SJCRH30 (cell line): ENCODE measurements around the gene MMP26. TPM values are rescaled to one million over a fixed set of nuclear protein-coding genes. Genes with fewer than 3 reads are reported as not detected.
"Not testable (repeated sequence)": the region's sequence is repeated elsewhere in the genome, so short reads cannot be mapped to it uniquely, and the experiment has no call there.

Experiments used
- DNase-seq, 2 experiments: peaks; one replicate each; pipeline ENCODE4 v3.0.0-alpha.2; 2015 to 2020
- H3K27ac ChIP-seq: fragments of 250-450 bp; sonication (Bioruptor Pico); 2 replicates; pipeline ENCODE4 v1.5.1; 2020; ENCODE audit warnings: mild to moderate bottlenecking, moderate library complexity
- H3K27me3 ChIP-seq: fragments of 250-450 bp; sonication (Bioruptor Pico); 2 replicates; pipeline ENCODE4 v1.5.1; 2020; ENCODE audit warnings: mild to moderate bottlenecking, moderate library complexity
- H3K36me3 ChIP-seq: fragments of 250-450 bp; sonication (Bioruptor Pico); 2 replicates; pipeline ENCODE4 v1.5.1; 2020; ENCODE audit warnings: mild to moderate bottlenecking, moderate library complexity
- H3K4me1 ChIP-seq: fragments of 250-450 bp; sonication (Bioruptor Pico); 2 replicates; pipeline ENCODE4 v1.5.1; 2020; ENCODE audit warnings: mild to moderate bottlenecking, moderate library complexity
- H3K4me3 ChIP-seq: fragments of 250-450 bp; sonication (Bioruptor Pico); 2 replicates; pipeline ENCODE4 v1.5.1; 2020; ENCODE audit warnings: mild to moderate bottlenecking, moderate library complexity
- H3K9me3 ChIP-seq: fragments of 250-450 bp; sonication (Bioruptor Pico); replicated peaks from 2 replicates; pipeline ENCODE4 v1.5.1; 2020; ENCODE audit warnings: mild to moderate bottlenecking, moderate library complexity
- total RNA-seq: library from RNA; depleted of rRNA; stranded (reverse); fragments of >200 nt; shearing (Covaris generic); gene quantifications from 2 replicates; pipeline ENCODE4 v1.2.3, GENCODE V29; 2014; rRNA removed

The MMP26 gene
- total RNA-seq, 1 experiment from 2014 or later, result not detected

DNA sequence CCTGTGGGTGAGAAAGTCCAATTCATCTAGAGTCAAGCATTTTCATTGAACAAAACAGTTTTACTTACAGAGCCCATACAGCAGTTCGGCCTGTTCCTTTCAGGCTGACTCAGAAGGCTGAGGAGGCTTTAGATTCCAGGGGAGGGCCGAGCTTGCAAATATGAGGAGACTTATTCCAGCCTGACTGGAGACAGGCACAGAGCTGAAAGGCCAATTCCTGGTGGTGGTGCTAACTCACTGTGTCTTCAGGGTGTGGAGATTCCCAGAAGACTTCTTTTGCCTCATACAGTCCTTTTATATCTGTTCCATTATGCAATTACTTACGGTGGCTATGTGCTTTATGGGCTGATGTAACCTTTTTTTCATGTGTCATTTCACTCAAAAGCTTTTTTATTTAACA lies 7.0 kb upstream of the MMP26 start, which contains the start of gene OR51E2:
Gene OR51E2, minus strand, starts transcription at position 269 of the 400 bp plus-strand sequence. CDS start 15,142 bp downstream, outside the sequence.
- H3K4me3 ChIP-seq, result no peak within 1 kb of the TSS
- H3K4me1 ChIP-seq, result peaks cover 8% of the 10 kb centered on the region; the same call in 1 of the 2 replicates
- no peaks in the 10 kb centered on the region for H3K36me3 ChIP-seq
- no peaks in the 10 kb centered on the region for H3K9me3 ChIP-seq
- no peak within 1 kb of the TSS for H3K27ac ChIP-seq
- no peaks in the 10 kb centered on the region for H3K27me3 ChIP-seq
- no peak for DNase-seq

DNA sequence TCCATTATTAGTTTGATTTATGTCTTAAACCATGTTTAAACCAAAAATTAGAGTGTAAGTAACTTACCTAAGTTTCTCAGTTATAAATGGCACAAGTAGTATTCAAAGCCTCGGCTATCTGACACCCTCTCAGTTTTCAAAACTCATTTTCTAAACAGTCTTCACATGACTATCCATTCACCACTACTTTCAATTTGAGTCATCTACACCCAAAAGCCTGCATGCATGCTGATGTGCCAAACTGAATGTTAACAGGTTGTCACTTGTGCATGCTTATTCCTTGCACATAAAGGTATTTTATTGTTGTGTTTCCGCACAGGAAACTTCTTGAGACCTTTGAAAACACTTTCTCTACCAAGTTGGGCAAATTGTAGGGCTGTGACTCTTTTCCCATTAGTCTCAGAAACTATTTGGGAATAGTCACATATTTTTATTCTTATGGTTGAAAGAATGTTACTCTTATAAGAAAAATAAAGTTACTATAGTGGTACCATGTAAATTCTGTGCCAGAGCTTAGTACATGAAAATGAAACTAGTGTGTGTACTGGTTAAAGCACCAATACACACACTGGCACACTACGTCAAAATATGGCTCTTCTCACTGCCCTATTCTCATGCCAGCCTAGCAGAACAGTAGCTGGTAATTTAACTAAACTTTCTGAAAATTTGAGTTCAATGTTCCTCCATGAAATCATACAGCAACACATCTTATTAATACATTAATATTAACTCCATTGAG lies 4.7 kb upstream of the MMP26 start:
- Histone ChIP-seq H3K27me3 (no peaks in the 10 kb centered on the region), H3K27ac (no peak overlapping the region), H3K4me1 (peaks cover 26% of the 10 kb centered on the region), H3K4me3 (no peak overlapping the region), H3K9me3 (no peaks in the 10 kb centered on the region), H3K36me3 (no peaks in the 10 kb centered on the region)
- DNase-seq, result no peak

DNA sequence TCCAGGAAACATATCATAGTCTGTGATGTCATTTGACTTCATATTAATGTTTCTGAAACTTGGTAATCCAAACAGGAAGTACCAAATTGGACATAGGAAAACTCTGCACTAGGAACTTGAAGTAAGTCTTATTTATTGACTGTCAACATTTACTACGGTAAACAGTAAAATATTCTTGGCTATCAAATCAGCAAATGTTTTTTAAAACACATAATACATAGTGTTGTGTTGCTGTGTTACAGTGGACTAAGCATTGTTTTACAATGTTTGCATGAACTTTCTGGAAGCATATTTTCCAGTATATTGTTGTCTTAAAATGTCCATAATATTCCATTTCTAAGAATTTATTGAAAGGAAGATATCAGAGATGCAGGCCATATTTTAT lies 4.2 kb upstream of the MMP26 start:
- Histone ChIP-seq H3K27me3 (no peaks in the 10 kb centered on the region), H3K27ac (no peak overlapping the region), H3K4me1 (peaks cover 23% of the 10 kb centered on the region), H3K36me3 (no peaks in the 10 kb centered on the region), H3K9me3 (no peaks in the 10 kb centered on the region), H3K4me3 (no peak overlapping the region)
- DNase-seq, result no peak

DNA sequence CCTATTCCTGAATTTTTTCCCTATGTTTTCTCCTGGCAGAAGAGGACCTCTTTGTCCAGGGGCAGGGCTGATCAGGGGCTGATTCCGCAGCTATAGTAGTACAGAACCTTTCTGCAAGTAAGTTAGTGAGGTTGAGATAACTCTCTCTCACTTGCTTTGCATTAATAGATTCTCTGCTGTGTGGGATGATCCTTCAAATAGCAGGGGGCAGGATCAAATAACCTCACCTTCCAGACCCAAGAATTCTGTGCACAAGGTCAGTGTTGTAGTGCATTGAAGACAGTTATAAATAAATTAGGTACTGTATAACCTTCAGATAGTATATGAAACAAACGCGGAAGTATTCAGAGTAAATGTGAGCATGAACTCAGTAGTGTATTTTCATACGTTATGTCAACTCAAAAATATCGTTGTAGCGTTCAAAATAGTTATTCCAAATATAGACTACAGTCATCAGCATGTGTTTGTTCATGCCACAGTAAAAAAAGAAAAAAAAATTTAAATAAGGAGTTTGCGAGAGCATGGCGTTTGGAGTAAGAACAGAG lies 278 bp downstream of the MMP26 start:
- DNase-seq, result peak in 1 of 2 experiments; percentile 11
- H3K4me1 ChIP-seq, result peaks cover 23% of the 10 kb centered on the region
- no peaks in the 10 kb centered on the region for H3K36me3 ChIP-seq
- H3K4me3 ChIP-seq, result peak overlapping the region; percentile 44
- H3K27ac ChIP-seq, result peak overlapping the region; percentile 82
- H3K9me3 ChIP-seq, result no peaks in the 10 kb centered on the region
- no peaks in the 10 kb centered on the region for H3K27me3 ChIP-seq

DNA sequence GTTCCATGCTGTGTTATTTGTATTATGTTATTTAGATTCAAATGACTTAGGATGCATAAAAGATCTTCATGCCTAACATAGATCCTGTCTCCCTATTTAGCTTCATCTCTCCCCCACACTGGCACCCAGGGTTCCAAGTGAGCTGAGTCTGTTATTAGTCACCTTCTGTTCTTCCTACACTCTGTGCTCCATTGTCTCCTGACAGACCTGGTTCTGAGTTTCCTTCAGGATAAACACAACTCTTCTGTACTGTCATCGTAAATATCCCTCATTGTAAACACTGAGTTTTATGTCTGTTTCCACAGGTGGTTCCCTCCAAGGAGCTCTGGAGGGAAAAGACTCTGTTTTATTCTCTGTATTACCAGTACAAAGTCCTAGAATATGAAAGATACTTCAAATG lies 8.7 kb downstream of the MMP26 start:
- no peaks in the 10 kb centered on the region for H3K36me3 ChIP-seq
- H3K27ac ChIP-seq, result no peak overlapping the region
- no peak overlapping the region for H3K4me3 ChIP-seq
- no peaks in the 10 kb centered on the region for H3K27me3 ChIP-seq
- DNase-seq, result no peak
- H3K4me1 ChIP-seq, result no peaks in the 10 kb centered on the region
- no peaks in the 10 kb centered on the region for H3K9me3 ChIP-seq

DNA sequence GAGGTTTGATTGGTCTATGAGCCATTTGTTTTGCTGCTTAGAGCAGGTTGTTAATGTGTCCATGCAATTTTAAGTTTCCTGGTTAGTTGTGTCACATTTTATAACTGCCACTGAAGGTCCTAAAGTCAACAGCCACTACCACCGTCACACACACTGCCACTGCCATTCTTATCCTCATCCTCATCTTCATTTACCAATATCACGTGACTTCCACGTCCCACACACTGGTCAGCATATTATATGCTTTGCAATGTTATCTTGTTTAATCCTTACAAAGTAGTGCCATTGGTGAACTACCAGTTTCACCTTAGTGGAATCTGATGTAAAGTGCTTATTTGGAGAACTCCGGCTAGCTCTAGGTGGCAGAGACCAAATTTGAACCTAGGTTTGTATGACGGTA lies 9.7 kb downstream of the MMP26 start:
- Histone ChIP-seq H3K9me3 (no peaks in the 10 kb centered on the region), H3K27ac (no peak overlapping the region)

DNA sequence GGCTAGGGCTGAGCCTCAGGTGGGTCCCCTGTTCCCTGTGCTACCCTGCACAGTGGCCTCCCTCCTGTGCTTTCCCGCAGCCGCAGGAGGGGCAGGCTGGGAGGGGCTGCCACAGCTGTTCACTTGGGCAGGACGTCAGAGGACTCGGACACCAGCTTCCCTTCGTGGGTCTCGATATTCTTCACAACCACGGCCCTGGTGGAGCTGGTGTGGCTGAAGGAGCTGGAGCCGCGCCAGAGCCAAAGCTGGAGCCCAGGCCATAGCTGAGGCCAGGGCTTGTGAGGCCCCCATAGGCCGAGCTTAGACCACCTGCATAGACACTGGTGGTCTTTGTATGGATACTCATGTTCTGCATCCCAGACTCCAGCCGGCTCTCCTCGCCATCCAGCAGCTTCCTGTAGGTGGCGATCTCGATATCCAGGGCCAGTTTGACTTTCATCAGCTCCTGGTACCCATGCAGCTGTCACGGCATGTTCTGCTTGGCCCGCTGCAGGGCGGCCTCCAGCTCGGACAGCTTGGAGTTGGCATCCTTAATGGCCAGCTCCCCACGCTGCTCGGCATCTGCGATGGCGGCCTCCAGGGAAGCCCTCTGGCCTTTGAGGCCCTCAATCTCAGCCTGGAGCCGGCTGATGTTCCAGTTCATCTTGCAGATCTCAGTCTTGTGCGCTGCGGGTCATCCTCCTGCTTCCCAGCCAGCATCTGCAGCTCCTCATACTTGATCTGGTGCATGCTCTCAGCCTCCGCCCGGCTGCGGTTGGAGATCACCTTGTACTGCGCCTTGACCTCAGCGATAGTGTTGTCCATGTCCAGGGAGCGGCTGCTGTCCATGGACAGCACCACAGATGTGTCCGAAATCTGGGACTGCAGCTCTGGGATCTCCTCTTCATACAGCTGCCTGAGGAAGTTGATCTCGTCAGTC lies 18.3 kb downstream of the MMP26 start:
- H3K9me3 ChIP-seq, H3K4me3 ChIP-seq, H3K27me3 ChIP-seq, H3K27ac ChIP-seq, H3K36me3 ChIP-seq, H3K4me1 ChIP-seq: not testable (repeated sequence)
- DNase-seq, result peak; percentile 32 to 59

More for the DNA sequence above, 9.7 kb downstream of the MMP26 start:
- no peaks in the 10 kb centered on the region for H3K27me3 ChIP-seq
- no peaks in the 10 kb centered on the region for H3K36me3 ChIP-seq
- H3K4me3 ChIP-seq, result no peak overlapping the region
- H3K4me1 ChIP-seq, result no peaks in the 10 kb centered on the region
- no peak for DNase-seq

DNA sequence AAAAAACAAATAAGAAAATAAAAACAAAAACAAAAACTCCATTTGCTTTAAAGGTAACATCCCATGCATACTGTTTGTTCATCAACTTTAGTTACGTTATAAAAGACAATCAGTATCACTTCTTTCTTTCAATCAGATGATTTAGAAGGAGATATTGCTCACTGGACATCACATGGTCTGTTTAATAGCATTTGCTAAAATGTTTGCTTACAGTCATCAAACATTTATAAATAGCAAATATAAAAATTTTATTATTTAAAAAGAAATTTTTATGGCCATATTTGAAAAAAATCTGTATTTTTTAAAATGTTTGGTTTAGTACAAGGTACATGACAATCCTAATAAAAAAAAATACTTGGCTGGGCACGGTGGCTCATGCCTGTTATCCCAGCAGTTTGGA lies 22.6 kb downstream of the MMP26 start:
- Histone ChIP-seq H3K4me1 (no peaks in the 10 kb centered on the region), H3K4me3 (no peak overlapping the region)
- DNase-seq, result no peak

DNA sequence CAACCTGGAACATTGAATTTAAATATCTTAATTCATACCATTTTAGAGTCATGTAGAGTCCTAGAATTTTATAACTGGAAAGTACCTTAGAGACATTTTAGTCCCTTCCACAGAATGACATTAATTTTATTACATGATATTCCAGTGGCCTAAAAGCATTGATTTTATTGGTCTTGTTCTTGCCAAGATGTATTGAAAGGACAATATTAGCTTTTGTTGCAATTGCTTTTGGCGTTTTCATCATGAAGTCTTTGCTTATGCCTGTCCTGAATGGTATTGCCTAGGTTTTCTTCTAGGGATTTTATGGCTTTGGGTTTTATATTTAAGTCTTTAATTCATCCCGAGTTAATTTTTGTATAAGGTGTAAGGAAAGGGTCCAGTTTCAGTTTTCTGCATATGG lies 36.2 kb downstream of the MMP26 start:
- H3K27me3 ChIP-seq, result no peaks in the 10 kb centered on the region
- H3K9me3 ChIP-seq, result no peaks in the 10 kb centered on the region

More for the DNA sequence above, 22.6 kb downstream of the MMP26 start:
- Histone ChIP-seq H3K27ac (no peak overlapping the region), H3K36me3 (no peaks in the 10 kb centered on the region), H3K27me3 (no peaks in the 10 kb centered on the region), H3K9me3 (no peaks in the 10 kb centered on the region)

DNA sequence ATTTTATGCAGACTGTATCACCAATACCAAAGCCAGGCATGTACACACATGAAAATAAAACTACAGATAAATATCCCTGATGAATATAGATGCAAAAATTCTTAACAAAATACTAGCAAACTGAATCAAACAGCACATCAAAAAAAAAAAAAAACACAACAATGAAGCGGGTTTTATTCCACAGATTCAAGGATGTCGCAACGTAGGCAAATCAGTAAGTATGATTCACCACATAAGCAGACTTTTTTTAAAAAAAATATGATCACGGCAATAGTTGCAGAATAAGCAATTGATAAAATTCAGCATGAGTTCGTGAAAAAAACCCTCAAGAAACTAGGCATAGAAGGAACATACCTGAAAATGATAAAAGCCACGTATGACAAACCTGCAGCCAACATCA lies 43.9 kb downstream of the MMP26 start:
- Histone ChIP-seq H3K27me3 (no peaks in the 10 kb centered on the region), H3K27ac (no peak overlapping the region), H3K9me3 (no peaks in the 10 kb centered on the region), H3K36me3 (no peaks in the 10 kb centered on the region), H3K4me1 (no peaks in the 10 kb centered on the region), H3K4me3 (no peak overlapping the region)
- no peak for DNase-seq

More for the DNA sequence above, 36.2 kb downstream of the MMP26 start:
- no peak overlapping the region for H3K4me3 ChIP-seq
- no peak for DNase-seq
- H3K36me3 ChIP-seq, result no peaks in the 10 kb centered on the region
- no peaks in the 10 kb centered on the region for H3K4me1 ChIP-seq
- H3K27ac ChIP-seq, result no peak overlapping the region

DNA sequence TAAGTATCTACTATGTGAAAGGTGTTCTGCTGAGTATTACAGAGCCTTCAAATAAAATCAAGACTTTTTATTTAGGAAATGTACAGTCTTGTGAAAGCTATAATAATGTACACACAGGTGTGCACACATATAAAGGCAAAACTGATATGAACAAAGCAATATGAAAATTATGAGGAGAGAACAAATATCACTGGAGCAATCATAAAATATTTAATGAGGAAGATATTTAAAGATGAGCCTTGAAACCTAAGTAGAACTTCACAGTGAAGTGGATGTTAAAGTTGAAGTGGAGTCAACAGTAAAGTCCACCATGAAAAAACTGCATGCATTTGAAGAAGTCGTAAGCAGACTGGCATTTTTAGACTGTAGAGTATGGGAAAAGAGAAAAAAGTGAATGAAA lies 46.6 kb downstream of the MMP26 start:
- Histone ChIP-seq H3K4me1 (no peaks in the 10 kb centered on the region), H3K27ac (no peak overlapping the region), H3K27me3 (0 out of 2 replicates have a peak, but pooled peaks cover 4% of the 10 kb centered on the region), H3K9me3 (no peaks in the 10 kb centered on the region), H3K4me3 (no peak overlapping the region), H3K36me3 (no peaks in the 10 kb centered on the region)
- no peak for DNase-seq

Other genes starting within 250 kb of the MMP26 start
- not detected in 2 replicates for gene OR52K1, start 222.1 kb upstream of the MMP26 start, total RNA-seq
- gene OR52M1, start 159.6 kb upstream of the MMP26 start, total RNA-seq, result not detected in 2 replicates
- not detected in 2 replicates for gene OR52I2, start 123.0 kb upstream of the MMP26 start, total RNA-seq
- not detected in 2 replicates for gene OR52I1, start 110.7 kb upstream of the MMP26 start, total RNA-seq
- 9.3 and 10.9 TPM in 2 replicates for gene TRIM68, start 96.6 kb upstream of the MMP26 start, total RNA-seq
- not detected in 2 replicates for gene OR51D1, start 67.3 kb upstream of the MMP26 start, total RNA-seq
- not detected in 2 replicates for gene OR51E1, start 60.8 kb upstream of the MMP26 start, total RNA-seq
- not detected in 2 replicates for gene OR51E2, start 6.9 kb upstream of the MMP26 start, total RNA-seq
- gene OR51F1, start 65.2 kb downstream of the MMP26 start, total RNA-seq, result not detected in 2 replicates
- not detected in 2 replicates for gene OR52R1, start 99.6 kb downstream of the MMP26 start, total RNA-seq
- gene OR51F2, start 116.5 kb downstream of the MMP26 start, total RNA-seq, result not detected in 2 replicates
- not detected in 2 replicates for gene OR51S1, start 144.4 kb downstream of the MMP26 start, total RNA-seq
- not detected in 2 replicates for gene OR51T1, start 177.1 kb downstream of the MMP26 start, total RNA-seq
- gene OR51A7, start 199.0 kb downstream of the MMP26 start, total RNA-seq, result not detected in 2 replicates
- gene OR51G2, start 214.6 kb downstream of the MMP26 start, total RNA-seq, result not detected in 2 replicates
- gene OR51G1, start 219.6 kb downstream of the MMP26 start, total RNA-seq, result not detected in 2 replicates
- not detected in 2 replicates for gene OR51A4, start 242.8 kb downstream of the MMP26 start, total RNA-seq